GM23338 (cell line): ENCODE data around the gene RSRC1. TPM values are rescaled to one million over a fixed set of nuclear protein-coding genes. Genes with fewer than 3 reads are reported as not detected.
"Not testable (repeated sequence)": the region's sequence is repeated elsewhere in the genome, so short reads cannot be mapped to it uniquely, and the experiment has no call there.

Source experiments
- ATAC-seq: fragments of 200-7000 bp; cut with Tn5 transposase; 3 replicates; pipeline ENCODE4 v1.9.1; 2020
- DNase-seq: peaks from one replicate; pipeline ENCODE4 v3.0.0-alpha.2; 2015; ENCODE audit warnings: low spot score
- H2AFZ ChIP-seq: fragments of 200-600 bp; sonication (generic); 2 replicates; pipeline ENCODE4 v1.8.0; 2016; ENCODE audit warnings: antibody characterized with exemption, mild to moderate bottlenecking, moderate library complexity
- H3F3A ChIP-seq: fragments of 200-600 bp; sonication (generic); replicated peaks from 2 replicates; pipeline ENCODE4 v1.8.0; 2017; ENCODE audit warnings: antibody characterized with exemption, mixed run types, low read depth
- H3K27ac ChIP-seq: fragments of 200-600 bp; sonication (generic); 2 replicates; pipeline ENCODE4 v1.6.1; 2016; ENCODE audit warnings: low read depth
- H3K27me3 ChIP-seq: fragments of 200-600 bp; sonication (generic); 2 replicates; pipeline ENCODE4 v1.8.0; 2016; ENCODE audit warnings: mild to moderate bottlenecking, mixed run types, moderate library complexity; ENCODE audit not compliant: insufficient read depth
- H3K36me3 ChIP-seq: fragments of 200-600 bp; sonication (generic); 2 replicates; pipeline ENCODE4 v1.8.0; 2016; ENCODE audit warnings: mild to moderate bottlenecking; ENCODE audit not compliant: insufficient read depth
- H3K4me1 ChIP-seq: fragments of 200-600 bp; sonication (generic); 2 replicates; pipeline ENCODE4 v1.8.0; 2016; ENCODE audit warnings: mild to moderate bottlenecking, moderate library complexity; ENCODE audit not compliant: insufficient read depth
- H3K4me2 ChIP-seq: fragments of 200-600 bp; sonication (generic); 2 replicates; pipeline ENCODE4 v1.7.1; 2017; ENCODE audit warnings: mixed run types
- H3K4me3 ChIP-seq: fragments of 200-600 bp; sonication (generic); 2 replicates; pipeline ENCODE4 v1.6.1; 2016; ENCODE audit warnings: mixed run types
- H3K79me2 ChIP-seq: fragments of 200-600 bp; sonication (generic); replicated peaks from 2 replicates; pipeline ENCODE4 v1.8.0; 2017; ENCODE audit warnings: mild to moderate bottlenecking; ENCODE audit not compliant: insufficient read depth
- H3K9me2 ChIP-seq: fragments of 200-600 bp; sonication (generic); 2 replicates; pipeline ENCODE4 v1.8.0; 2017; ENCODE audit not compliant: insufficient read depth
- H4K20me1 ChIP-seq: fragments of 200-600 bp; sonication (generic); replicated peaks from 2 replicates; pipeline ENCODE4 v1.8.0; 2017; ENCODE audit warnings: mild to moderate bottlenecking; ENCODE audit not compliant: insufficient read depth
- H3K27ac Mint-ChIP-seq: 2 replicates; pipeline ENCODE4 v1.8.0; 2020; ENCODE audit warnings: inconsistent platforms, mild to moderate bottlenecking, moderate library complexity, mixed read lengths
- H3K27me3 Mint-ChIP-seq: 3 replicates; pipeline ENCODE4 v1.8.0; 2022; ENCODE audit warnings: low read depth, mild to moderate bottlenecking, moderate library complexity, mixed read lengths, inconsistent platforms; ENCODE audit not compliant: insufficient read depth, poor library complexity
- H3K36me3 Mint-ChIP-seq: 3 replicates; pipeline ENCODE4 v1.8.0; 2021; ENCODE audit warnings: low read depth, mild to moderate bottlenecking, inconsistent platforms, moderate library complexity, mixed read lengths
- H3K4me1 Mint-ChIP-seq: 3 replicates; pipeline ENCODE4 v1.8.0; 2020; ENCODE audit warnings: mild to moderate bottlenecking, inconsistent platforms, mixed read lengths
- H3K4me3 Mint-ChIP-seq: 3 replicates; pipeline ENCODE4 v1.8.0; 2021; ENCODE audit warnings: moderate library complexity, mild to moderate bottlenecking, inconsistent platforms, mixed read lengths
- H3K9me3 Mint-ChIP-seq: 3 replicates; pipeline ENCODE4 v1.8.0; 2020; ENCODE audit warnings: moderate library complexity, mild to moderate bottlenecking, inconsistent platforms, mixed read lengths
- CREB1 ChIP-seq: fragments of 250-450 bp; sonication (Bioruptor Pico); IDR thresholded peaks from 2 replicates; pipeline ENCODE4 v1.5.0; 2020; ENCODE audit warnings: low read depth, mild to moderate bottlenecking, moderate library complexity
- CTCF ChIP-seq, 2 experiments: fragments of 200-600 bp in 1 of 2; sonication (generic) in 1 of 2; conservative IDR thresholded peaks; 2 replicates each; pipeline versions ENCODE4 v1.5.1 to v1.6.1; 2016 to 2017; ENCODE audit warnings: antibody characterized with exemption in 2 of 2, low read depth in 2 of 2, mild to moderate bottlenecking in 2 of 2, moderate library complexity in 1 of 2
- EZH2 ChIP-seq: fragments of 200-600 bp; sonication (generic); IDR thresholded peaks from one replicate; pipeline ENCODE4 v1.8.0; 2017; ENCODE audit warnings: antibody characterized with exemption, mild to moderate bottlenecking, low read depth; ENCODE audit not compliant: unreplicated experiment
- EZH2phosphoT487 ChIP-seq: fragments of 200-600 bp; sonication (generic); IDR thresholded peaks from one replicate; pipeline ENCODE4 v1.8.1; 2018; ENCODE audit warnings: antibody characterized with exemption; ENCODE audit not compliant: unreplicated experiment
- JUNB ChIP-seq: IDR thresholded peaks from one replicate; pipeline ENCODE4 v1.6.1; 2016; ENCODE audit warnings: antibody characterized with exemption; ENCODE audit not compliant: unreplicated experiment
- NANOG ChIP-seq: IDR thresholded peaks from 2 replicates; pipeline ENCODE4 v1.6.1; 2016; ENCODE audit warnings: antibody characterized with exemption, borderline replicate concordance
- POLR2AphosphoS5 ChIP-seq: IDR thresholded peaks from 2 replicates; pipeline ENCODE4 v1.6.1; 2016; ENCODE audit warnings: antibody characterized with exemption, low read depth
- REST ChIP-seq: IDR thresholded peaks from one replicate; pipeline ENCODE4 v1.6.1; 2018; ENCODE audit warnings: antibody characterized with exemption; ENCODE audit not compliant: unreplicated experiment
- STAT1 ChIP-seq: IDR thresholded peaks from one replicate; pipeline ENCODE4 v1.6.1; 2016; ENCODE audit warnings: antibody characterized with exemption; ENCODE audit not compliant: unreplicated experiment
- polyA plus RNA-seq: library from polyadenylated mRNA; unstranded; fragments of >200 nt; fragmentation: Nextera tagmentation; extraction: Ambion mirVana; gene quantifications from 2 replicates; pipeline ENCODE4 v1.2.1, GENCODE V29; 2016
- total RNA-seq: library from RNA; depleted of rRNA; stranded (reverse); fragments of >200 nt; shearing (Covaris generic); gene quantifications from 2 replicates; pipeline ENCODE4 v1.2.3, GENCODE V29; 2014

Gene RSRC1
- total and polyA plus RNA-seq, 2 experiments from 2014 or later = 32.5 to 76.8 TPM

GRCh38 chr3:158339638-158340037 lies 229.7 kb downstream of the RSRC1 start (continued):
- no peak for TF ChIP-seq CTCF (conservative IDR thresholded peaks at IDR 0.05; ENCODE audit: low read depth in 2 of 2)
- TF ChIP-seq CREB1 (CRISPR knock-in tag) = no peak

GRCh38 chr3:158340951-158341350 lies 231.1 kb downstream of the RSRC1 start:
- not testable (repeated sequence) for H3K9me3 Mint-ChIP-seq, H2AFZ ChIP-seq, H3K36me3 Mint-ChIP-seq, H3K36me3 ChIP-seq, H3K4me1 Mint-ChIP-seq, H3K27ac Mint-ChIP-seq, H3K4me1 ChIP-seq, H3K79me2 ChIP-seq, H3K27ac ChIP-seq, DNase-seq, H3K9me2 ChIP-seq, H4K20me1 ChIP-seq, ATAC-seq, H3K27me3 ChIP-seq, H3K4me2 ChIP-seq, H3F3A ChIP-seq, H3K4me3 Mint-ChIP-seq, H3K4me3 ChIP-seq, H3K27me3 Mint-ChIP-seq

- H3K36me3 Mint-ChIP-seq = no peaks in the 10 kb centered on the region
- H2AFZ ChIP-seq = no peak overlapping the region
- H3K4me3 ChIP-seq = no peak overlapping the region
- H3K9me2 ChIP-seq = no peaks in the 10 kb centered on the region
- H4K20me1 ChIP-seq = no peaks in the 10 kb centered on the region
- H3K4me2 ChIP-seq = no peak overlapping the region
- H3K9me3 Mint-ChIP-seq = no peaks in the 10 kb centered on the region
- H3K27ac Mint-ChIP-seq = peak overlapping the region; percentile 4; the same call in 1 of the 2 replicates
- H3K27ac ChIP-seq = no peak overlapping the region
- no peak for DNase-seq
- H3K4me1 Mint-ChIP-seq = 0 out of 3 replicates have a peak, but pooled peaks cover 2% of the 10 kb centered on the region
- TF ChIP-seq CREB1 (CRISPR knock-in tag) = no peak
- no peak for TF ChIP-seq JUNB
- no peak for TF ChIP-seq EZH2phosphoT487
- TF ChIP-seq CTCF (conservative IDR thresholded peaks at IDR 0.05; ENCODE audit: low read depth in 2 of 2) = no peak
- TF ChIP-seq NANOG = no peak
- TF ChIP-seq EZH2 = no peak
- no peak for TF ChIP-seq POLR2AphosphoS5
- TF ChIP-seq REST = no peak
- no peak for TF ChIP-seq STAT1
- no peaks in the 10 kb centered on the region for H3K36me3 ChIP-seq
- no peaks in the 10 kb centered on the region for H3K27me3 Mint-ChIP-seq
- no peaks in the 10 kb centered on the region for H3F3A ChIP-seq
- H3K4me1 ChIP-seq = no peaks in the 10 kb centered on the region
- no peaks in the 10 kb centered on the region for H3K27me3 ChIP-seq
- H3K79me2 ChIP-seq = no peaks in the 10 kb centered on the region
- no peak for ATAC-seq
- no peak overlapping the region for H3K4me3 Mint-ChIP-seq
Observed at GRCh38 chr3:158347966-158348365, 238.1 kb downstream of the RSRC1 start.
